NCI-H82 treated with DMSO at 0.1 percent for 48 hours (cell line): ENCODE measurements around the gene RAB11FIP3.

Experiments
- DNase-seq: peaks from one replicate; lab custom pipeline; 2025; ENCODE audit not compliant: unreplicated experiment; lab: John Stamatoyannopoulos, UW

The RAB11FIP3 gene

DNA sequence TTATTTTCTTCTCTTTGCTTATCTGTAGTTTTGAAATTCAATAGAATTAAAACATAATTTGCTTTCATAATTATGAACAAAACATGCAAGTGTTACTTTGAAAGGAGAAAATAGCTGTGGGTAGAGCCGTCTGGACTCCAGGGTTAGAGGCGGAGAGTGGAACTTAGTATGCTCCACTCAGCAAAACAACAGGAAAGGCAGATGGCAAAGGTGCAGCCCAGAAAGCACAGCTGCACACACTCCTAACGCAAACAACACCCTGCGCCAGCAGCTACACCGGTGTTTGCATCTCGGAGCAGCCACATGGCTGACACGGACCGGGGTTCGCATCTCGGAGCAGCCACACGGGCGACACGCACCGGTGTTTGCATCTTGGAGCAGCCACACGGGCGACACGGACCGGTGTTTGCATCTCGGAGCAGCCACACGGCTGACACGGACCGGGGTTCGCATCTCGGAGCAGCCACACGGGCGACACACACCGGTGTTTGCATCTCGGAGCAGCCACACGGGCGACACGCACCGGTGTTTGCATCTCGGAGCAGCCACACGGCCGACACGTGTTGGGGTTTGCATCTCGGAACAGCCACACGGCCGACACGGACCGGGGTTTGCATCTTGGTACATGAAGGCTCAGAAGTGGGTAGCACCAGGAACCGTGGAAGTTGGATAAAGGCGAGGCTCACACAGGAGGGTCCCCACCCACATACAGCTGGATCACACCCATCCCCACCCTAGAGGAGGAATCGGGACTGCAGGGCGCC is 89.9 kb downstream of the RAB11FIP3 start:
- no peak for DNase-seq

DNA sequence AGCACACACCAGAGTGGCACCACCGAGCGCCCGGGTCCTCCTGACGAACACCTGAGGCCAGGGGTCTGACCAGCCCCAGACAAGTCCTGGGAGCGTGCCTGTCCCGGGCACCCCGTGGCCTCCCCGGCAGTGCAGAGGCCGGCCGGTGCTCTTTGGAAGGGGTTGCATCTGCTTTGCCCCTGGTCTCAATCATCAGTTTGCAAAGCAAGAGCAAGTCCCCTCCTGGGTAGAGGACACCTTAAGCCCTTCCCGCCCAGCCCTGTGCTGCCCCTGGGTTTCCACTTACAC is 90.4 kb downstream of the RAB11FIP3 start:
- no peak for DNase-seq

DNA sequence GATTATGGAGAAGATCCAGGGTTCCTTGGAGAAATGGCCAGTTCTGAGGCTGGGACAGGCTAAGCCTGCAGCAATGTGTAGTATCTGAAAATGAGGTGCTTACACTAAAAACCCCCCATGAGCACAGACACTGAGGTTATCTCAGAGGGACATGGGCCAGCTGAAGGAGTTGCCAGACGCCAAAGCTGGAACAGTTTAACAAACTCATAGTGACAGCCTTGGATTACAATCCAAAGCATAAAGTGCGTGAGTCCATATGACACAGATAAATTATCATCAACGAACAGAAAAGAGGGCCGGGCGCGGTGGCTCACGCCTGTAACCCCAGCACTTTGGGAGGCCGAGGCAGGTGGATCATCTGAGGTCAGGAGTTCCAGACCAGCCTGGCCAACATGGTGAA is 90.9 kb downstream of the RAB11FIP3 start:
- no peak for DNase-seq

DNA sequence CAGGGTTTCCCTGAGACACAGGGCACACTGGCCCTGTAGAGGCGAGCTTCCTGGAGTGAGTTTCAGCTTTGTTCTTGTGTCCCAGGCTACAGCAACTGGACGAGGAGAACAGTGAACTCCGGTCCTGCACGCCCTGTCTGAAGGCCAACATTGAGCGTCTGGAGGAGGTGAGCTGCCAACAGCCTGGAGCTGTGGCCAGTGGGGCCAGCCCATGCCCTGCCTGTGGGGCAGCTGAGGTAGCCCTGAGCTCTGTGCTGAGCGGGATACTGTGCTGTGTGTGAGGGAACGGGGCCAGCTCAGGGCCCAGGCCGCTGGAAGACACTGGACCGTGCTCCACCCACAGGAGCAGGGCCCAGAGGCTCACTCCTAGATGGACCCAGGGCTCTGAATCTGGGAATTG is 93.4 kb downstream of the RAB11FIP3 start:
- no peak for DNase-seq

DNA sequence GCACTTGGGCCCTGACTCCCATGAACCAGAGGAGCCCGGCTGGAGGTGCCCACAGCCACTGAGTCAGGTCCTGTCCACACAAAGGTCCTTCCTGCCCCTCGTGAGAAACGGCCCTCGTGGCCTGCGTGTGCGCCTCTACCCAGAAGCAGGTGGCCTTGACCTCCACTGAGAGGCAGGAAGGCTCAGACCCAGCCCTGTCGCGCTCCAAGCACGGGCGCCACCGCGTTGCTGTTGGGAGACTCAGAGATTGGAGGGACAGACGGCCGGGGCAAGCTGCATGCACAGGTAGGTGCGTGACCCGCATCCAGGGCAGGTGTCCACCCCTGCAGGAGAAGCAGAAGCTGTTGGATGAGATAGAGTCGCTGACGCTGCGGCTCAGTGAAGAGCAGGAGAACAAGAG is 94.0 kb downstream of the RAB11FIP3 start:
- no peak for DNase-seq

DNA sequence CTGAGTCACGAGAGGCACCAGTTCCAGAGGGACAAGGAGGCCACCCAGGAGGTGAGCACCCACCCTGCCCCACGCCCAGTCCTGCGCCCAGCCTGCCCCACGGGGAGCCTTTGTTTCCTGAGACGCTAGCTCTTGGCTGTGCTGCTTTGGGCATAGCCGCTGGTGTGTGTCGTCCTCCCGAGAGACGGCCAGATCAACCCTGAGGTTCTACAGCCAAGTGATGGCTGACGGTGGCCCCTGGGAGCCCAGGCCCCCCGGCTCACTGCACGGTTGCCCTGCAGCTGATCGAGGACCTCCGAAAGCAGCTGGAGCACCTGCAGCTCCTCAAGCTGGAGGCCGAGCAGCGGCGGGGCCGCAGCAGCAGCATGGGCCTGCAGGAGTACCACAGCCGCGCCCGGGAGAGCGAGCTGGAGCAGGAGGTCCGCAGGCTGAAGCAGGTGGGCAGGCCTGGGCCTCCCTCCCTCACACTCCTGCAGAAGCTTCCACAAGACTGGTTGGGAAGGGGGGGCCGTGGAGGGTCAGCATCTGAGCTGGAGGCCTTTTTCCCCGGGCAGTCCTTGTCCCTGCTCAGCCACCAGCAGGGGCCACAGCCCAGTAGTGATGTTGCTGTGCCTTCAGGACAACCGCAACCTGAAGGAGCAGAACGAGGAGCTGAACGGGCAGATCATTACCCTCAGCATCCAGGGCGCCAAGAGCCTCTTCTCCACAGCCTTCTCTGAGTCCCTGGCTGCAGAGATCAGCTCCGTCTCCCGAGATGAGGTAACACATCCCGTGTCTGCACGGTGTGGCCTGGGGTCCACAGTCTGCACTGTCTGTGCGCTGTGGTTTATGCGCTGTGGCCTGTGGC is 94.6 kb downstream of the RAB11FIP3 start:
- no peak for DNase-seq

DNA sequence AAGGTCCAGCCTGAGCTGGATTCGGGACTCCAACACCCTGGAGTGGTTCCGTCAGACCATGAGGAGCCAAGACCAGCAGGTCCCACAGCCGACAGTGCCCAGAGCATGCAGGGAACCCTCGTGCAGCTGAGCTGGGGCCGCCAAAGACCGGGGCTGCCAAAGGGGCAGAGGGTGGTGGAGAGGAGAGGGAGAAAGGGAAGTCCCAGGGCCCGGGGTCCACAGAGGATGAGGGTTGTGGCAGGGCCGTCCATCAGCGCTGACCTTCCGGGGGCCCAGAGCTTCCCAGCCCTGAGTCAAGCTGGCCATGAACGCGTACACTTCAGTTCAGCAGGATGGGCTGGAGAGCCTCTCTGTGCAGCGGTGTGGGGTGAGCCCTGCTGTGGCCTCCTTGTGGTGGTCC is 95.4 kb downstream of the RAB11FIP3 start:
- no peak for DNase-seq

DNA sequence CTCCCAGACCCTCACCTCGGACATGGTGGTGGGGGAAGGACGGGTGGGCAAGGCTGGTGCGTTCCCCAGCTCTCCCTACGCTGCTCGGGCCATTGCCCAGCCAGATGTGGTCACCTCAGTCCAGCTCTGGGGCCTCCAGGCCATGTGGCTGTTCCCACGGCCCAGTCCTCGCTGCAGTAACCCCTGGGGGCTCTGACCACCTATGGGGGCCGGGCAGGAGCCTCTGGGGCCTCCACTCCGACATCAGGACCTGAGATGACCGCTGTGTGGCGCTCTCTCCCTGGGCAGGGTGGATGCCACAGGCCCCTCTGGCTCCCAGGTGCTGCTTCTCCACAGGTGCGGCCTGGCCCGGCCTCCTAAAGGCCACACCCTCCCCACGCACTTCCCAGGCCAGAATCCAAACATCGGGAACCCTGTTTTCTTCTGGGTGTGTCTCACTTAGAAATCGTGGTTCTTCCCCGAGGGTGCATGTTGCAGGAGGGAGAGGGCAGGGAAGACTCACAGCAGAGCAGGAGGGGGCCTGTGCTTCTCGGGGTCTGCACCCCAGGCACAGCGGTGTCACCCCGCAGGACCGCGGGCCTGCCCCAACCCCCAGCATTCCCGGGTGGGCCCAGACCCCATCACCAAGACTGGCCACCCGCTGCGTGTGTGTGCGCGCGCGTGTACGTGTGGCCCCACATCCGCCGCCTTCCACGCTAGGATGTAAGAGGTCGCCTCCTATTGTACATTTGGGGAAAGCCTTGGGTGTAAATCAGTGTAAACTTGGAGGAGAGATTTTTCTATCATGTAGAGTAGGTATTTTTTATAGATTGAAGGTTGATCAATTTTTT is 96.1 kb downstream of the RAB11FIP3 start:
- no peak for DNase-seq

DNA sequence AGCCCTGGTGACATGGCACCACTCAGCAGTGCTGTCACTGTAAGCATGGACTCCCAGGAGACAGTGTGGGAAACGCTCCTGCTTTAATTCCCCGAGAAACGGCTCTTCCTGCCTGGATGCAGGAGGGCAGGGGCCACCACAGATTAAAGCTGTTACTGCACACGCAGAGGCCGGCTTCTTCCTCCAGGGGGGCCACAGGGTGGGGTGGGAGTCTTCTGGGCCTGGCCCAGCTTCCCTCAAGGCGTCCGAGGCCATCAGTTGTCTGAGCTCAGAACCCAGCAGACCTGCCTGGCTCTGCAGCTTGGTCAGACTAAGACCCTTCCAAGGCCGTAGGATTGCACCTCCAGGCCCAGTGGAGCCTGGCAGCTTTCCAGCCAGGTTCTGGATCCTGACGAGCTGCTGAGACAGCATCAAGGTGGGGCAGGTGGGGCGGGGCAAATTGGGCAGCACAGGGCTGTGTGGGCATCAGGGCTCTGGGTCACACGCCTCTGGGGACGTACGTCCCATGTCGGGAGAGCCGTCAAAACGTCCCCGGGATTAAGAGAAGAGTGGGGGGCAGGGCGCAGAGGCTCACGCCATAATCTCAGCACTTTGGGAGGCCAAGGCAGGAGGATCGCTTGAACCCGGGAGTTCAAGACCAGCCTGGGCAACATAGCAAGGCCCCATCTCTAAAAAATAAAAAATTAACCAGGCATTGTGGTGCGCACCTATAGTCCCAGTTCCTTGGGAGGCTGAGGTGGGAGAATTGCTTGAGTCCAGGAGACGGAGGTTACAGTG is 97.1 kb downstream of the RAB11FIP3 start:
- DNase-seq = no peak

DNA sequence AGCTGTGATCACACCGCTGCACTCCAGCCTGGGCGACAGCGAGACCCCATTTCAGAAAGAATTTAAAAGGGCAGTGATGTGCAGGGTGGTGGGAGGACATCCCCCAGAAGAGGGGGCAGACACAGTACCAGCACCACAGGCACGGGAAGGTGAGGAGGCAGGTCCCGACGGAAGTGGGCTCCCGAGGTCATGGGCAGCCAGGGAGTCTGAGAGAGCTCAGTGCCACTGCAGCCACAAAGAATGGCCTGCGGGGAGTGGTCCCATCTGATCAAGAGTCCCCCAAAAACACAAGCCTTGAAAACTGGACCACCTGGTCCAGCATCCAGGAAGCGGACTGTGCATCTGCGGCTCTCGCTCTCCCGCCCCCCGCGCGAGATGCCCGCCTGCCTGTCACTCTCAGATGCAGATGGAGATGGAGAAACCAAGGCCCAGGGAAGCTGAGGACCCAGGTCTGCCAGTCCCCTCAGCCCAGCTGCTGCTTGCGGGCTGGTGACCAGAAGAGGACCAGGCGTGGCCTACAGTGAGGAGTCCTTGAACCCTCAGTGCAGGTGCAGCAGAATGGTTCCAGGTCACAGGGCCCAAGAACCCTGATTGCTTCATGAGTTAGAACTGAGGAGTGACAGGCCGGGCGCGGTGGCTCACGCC is 97.8 kb downstream of the RAB11FIP3 start:
- no peak for DNase-seq

DNA sequence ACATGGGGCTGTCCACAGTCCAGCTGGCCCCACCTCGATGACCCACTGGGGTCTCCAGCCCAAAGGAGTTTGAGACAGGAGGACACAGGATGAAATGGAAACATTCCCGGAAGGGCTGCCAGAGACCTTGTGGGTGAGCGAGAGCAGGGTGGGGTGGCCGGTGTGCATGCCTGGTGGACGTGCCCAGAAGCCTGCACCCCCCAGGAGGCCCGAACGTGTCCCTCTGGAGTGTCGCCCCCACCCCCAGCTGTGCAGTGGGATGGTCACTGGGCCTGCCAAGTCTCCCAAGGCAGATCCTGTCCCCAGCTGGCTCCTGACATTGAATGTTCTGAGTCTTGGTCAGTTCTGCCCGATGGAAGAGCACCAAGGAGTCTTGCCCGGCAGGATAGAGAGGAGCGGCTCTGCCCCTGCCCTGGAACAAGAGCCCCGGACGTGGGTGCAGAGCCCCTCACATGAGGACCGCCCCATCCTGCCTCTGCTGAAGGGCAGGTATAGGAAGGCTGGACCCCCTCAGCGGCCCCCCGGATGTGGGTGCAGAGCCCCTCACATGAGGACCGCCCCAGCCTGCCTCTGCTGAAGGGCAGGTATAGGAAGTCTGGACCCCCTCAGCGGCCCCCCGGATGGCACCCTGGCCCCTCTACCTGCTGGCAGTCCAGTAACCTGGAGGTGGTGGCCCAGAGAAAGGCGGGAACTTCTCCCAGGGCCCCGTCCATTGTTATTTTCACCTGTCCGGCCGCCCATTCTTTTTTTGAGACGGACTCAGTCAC is 99.0 kb downstream of the RAB11FIP3 start:
- no peak for DNase-seq

DNA sequence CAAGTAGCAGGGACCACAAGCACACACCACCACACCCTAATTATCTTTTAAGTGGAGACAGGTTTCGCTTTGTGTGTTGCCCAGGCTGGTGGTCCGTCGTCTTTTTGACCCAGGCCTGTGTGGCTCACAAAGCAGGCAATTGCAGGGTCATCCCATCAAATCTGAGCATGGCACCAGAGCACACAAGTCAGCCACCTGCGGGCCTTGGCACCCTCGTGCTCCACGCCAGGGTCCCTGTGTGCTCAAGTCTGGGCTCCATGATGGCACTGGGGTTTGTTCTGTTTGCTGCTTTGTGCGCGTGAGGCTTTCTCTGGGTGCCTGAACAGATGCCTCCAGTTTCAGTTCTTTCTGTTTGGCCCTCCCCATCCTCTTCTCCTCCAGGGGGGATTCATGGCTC is 99.7 kb downstream of the RAB11FIP3 start:
- DNase-seq = no peak

DNA sequence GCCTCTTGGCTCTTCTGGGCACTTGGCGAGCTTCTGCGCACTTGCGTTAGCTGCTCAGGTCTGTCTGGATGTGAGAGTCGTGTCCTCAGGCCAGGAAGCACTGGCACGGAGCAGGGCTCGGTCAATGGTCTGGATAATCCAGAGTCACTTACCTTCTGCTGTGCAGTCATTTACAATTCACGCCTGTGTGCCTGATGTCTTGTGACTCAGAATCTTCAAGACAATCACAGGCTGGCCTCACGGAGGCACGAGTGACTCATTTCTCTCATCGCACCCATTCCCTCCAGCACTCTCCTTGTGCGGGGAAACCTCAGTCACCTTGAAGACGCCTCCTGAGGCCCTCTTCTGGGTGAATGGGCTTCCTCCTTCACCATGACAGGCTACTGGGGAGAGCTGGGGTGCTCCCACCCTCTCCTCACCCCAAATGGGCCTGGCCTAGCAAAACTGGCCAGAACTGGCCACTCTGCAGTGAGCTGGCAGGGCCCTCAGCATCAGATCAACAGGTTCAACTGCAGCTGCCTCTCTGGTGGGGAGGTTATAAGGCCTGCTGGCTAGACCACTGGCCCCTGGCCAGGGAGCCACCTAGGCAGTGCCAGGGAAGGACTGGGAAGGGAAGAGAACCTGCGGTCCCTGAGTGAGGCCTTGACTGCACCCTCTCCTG is 100.2 kb downstream of the RAB11FIP3 start:
- DNase-seq = no peak

DNA sequence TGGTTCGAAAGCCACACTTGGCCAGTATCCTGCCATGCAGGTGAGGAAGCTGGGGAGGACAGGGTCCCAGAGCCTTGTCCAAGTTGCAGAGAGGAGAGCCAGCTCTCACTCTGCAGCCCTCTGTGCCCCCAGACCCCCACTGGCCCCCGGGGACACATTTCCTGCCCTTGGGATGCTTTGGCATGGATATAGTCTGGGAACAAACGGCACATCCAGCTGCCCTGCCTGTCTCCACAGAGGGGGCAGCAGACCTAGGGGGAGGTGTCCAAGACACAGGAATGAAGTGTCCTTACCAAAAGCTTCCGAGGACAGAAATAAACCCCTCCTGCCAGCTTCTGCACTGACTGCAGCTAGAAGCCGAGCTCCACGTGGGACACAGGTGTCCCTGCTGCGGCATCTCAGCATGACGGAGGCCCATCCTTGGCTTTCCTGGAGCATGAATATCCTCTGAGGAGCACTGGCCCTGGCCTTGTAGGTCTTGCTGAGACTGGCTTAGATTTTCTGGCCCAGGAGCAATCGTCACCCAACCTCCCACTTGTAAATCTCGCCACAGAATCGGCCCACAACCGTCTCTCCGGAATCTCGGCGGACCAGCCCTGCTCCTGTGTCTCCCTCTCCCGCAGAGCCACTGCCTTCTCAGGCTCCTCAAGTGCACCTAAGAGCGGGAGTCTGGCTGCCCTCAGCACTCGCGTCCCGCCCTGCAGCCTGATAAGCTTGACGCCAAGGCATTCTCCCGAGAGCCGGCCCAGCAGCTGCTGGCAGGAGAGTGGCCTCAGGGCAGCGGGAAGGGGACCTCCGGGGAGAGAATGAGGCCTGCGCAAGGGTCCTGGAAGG is 100.9 kb downstream of the RAB11FIP3 start:
- DNase-seq = no peak

DNA sequence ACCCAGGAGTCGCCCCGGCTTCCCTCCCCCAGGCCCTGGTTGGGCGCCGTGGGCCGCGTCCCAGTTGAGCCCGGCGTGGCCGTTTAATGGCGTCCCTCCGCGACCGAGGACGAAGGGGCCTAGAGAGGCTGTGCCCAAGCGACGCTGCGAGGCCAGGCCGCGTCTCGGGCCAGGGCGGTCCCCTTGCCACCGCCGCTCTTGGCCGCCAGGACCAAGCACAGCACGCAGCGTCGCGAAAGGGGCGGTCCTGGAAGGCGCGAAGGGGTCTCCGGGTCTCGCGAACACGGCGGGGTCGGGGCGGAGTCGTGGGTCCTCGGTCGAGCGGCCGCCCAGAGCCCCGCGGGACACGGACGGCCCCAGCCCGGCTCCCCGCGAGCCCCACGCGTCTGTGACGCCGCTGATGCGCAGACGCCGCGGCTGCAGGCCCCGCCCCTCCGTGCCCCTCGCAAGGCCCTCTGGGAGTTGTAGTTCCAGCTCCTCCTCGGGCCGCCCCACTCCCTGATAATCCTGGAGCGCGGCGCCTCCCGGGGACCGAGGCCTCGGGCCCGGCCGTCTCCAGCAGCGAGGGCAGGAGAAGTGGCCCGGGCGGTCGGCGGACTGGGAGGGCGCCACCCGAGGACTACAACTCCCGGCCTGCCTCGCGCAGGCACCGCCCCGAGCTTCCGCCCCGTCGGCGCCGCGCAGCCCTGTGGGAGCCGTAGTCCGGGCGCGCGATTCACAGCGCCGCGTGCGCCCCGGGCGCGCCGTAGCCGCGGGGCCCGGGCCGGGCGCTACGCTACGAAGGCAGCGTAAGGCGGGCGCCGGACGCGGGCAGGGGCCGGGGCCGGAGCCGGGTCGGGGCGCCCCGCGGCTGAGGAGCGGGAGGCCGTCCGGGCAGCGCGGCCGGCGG is 101.8 kb downstream of the RAB11FIP3 start, which contains the start of gene CAPN15:
Gene CAPN15 (plus strand): TSS at position 698 of the 889 bp plus-strand sequence. CDS start 19,127 bp downstream, outside the sequence.
- peak; percentile 47 for DNase-seq

DNA sequence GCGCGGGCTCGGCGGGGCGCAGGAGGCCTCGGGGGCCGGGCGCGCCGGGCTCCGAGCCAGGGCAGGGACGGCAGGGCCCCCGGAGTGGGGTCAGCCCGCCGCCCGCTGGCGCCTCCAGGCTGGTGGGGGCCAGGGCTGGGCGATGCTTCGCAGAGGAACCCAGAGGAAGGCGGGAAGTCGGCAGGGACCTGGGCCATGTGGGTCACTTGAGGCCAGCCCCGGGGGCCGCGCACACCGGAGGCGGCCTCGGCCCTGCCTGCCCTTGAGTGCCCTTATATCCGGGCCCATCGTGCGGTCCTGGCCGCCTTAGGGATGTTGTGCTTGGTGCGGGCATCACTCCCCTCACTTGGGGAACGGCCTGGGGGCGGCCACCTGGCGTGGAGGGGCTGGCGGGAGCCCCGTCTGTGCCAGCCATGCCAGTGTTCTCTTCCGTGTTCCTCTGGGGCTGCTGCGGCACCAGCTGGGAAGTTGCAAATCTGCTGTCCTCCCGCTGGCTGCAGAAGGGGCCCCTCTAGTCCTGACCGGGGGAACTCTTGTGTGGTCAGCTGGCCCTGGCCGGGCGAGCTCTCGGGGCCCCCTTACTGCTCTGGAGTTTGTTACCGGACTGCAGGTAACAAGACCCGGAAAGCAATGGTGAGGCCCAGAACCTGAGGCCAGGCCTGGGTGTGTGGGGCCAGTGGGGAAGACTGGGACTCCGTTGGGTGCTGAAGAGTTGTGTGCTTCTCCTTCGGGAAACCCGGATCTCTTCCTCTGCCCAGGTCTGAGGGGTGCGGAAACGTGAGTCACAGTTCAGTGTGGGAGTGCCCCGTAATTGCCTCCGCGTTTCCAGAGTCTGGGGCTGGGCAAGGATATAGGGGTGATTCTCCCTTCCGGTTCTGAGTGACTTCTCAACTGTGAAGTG is 102.9 kb downstream of the RAB11FIP3 start:
- no peak for DNase-seq
